HG03139 (cell line): ENCODE measurements around the gene GIPC2.

Experiments
- ATAC-seq: cut with Tn5 transposase; IDR thresholded peaks from one replicate; pipeline ENCODE4 v1.9.1; 2021; ENCODE audit not compliant: unreplicated experiment

Gene GIPC2

DNA sequence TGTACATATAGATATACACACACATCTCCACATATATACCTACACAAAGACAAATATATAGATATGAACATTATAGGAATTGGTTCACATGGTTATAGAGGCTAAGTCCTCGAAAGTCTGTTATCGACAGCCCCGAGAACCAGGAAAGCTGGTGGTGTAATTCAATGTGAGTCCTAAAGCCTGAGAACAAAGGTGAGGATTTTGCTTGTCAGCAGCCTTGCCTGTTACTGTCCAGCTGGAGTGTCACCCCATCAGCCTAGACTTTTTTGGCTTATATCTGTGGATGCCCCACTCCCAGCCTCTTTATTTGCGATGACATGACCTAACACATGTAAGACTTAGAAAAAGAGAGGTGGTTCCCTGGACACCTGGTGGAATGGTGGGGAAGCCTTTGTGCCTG, 97.0 kb downstream of the GIPC2 start:
- ATAC-seq = peak; percentile 19

DNA sequence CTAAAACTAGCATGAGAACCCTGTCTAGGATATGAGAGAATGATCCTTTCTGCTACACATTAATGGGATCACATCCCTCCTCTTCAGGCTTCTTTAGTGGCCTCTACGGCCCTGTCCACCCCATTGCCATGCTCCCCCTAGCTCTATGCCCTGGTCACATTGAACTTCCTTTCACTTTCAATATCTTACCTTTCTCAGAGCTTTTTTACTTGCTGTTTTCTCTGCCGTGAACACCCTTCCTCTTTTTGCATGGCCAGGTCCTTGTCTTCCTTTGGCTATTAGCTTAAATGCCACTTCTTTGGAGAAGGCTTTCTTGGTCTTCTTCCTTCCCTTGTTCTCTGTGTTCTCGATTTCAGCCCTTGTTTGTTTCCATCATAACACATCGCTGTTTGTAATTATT, 97.4 kb downstream of the GIPC2 start:
- peak; percentile 68 for ATAC-seq

DNA sequence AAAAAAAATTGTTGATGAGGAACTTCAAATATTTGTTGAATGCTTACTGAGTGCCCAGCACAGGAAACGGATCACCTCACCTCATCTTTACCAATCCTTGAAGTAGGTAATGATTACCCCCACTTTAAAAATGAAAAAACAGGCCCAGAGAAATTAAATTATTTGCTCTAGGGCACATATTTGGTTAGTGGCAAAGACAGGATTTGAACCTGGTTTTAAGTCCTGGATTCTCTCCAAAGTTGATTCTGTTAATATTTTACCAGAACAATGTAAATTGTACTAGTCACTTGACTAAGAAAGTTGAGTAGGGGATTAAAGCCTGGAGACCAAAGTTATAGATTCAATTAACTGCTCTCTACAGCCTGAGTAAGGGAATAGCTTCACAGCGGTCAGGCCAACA, 97.9 kb downstream of the GIPC2 start:
- ATAC-seq = no peak

DNA sequence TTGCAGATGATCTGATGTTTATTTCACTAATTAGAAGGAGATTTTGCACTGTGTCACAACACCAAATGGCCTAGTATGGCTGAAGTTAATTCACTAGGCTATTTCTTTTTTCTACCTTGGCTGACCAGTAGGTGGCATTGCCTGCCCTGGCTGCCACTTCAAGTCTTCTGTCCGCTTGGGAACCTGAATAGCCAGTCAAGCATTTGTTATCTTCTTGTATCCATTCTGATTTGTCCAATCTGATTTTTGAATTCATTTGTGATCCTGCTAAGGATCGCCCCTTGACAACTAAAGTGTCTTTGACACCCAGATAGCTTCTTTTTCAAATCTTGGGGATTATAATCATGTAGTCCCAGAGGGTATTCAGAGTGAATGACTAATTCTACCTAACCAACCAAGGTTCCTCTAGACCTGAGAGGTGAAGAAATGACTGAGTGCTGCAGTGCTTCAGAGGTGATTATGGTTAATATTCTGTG, 99.4 kb downstream of the GIPC2 start:
- peak; percentile 71 for ATAC-seq

DNA sequence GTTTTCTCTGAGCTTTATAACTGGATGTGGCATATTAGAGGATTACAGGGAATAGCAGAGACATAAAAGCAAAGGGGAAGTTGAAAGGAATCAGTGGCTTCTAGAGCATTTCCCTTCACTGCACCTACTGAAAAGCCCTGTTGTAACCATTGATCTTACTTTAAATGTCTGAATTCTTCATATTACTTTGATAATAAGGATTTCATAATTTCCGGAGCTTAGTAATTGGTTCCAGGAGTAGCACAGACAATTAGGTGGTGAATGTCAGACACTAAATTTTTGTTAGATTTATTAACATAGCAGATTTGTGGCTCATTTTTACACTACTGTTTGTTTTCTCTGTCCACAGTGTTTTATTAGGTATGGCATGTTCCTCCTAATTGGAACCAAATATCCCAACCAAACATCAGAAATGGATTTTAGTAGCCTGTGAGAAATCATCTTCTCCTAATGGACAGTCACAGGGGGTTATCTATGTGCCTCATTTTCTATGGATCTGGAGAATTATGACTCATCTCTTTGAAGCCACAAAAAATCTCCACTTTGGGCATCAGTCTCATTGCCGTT, 100.5 kb downstream of the GIPC2 start:
- no peak for ATAC-seq

DNA sequence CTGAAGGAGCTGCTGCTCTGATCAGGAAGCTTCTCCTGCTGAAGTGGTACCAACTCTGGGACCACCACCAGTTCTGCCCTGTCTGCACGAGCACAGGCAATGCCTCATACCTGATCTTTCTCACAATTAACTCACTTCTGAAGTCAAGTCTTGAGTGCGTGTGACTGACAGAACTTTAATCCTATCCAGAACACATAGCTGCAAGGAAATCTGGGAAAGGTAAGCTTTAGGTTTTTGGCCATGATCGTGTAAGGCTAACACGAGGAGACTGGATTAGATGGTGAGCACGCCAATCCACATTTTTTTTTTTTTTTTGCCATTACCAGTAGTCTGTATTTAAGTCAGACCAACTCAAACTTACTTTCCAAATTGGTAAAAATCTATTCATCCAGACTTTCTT, 101.3 kb downstream of the GIPC2 start:
- no peak for ATAC-seq

DNA sequence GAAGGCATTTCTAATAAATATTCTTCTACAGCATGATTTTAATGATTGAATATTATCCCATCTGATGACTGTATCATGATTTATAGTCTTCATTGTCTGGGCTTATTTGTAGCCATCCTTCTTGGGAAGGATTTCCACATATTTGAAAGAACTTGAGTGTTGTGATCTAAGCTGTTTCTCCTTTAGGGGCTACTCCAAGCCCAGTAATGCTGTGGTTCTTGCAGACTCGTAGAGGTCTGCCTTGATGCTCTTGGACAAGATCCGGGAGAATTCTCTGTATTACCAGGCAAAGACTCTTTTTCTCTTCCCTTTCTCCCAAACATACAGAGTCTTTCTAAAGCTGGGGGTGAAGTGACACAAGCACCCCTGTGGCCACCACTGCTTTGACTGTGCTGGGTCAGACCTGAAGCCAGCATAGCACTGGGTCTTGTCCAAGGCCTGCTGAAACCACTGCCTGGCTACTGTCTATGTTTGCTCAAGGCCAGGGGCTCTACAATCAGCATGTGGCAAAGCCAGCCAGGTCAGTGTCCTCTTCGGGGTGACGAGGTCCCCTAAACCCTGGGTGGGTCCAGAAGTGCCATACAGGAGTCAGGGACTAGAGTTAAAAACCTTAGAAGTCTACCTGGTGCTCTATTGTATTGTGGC, 107.4 kb downstream of the GIPC2 start:
- no peak for ATAC-seq

DNA sequence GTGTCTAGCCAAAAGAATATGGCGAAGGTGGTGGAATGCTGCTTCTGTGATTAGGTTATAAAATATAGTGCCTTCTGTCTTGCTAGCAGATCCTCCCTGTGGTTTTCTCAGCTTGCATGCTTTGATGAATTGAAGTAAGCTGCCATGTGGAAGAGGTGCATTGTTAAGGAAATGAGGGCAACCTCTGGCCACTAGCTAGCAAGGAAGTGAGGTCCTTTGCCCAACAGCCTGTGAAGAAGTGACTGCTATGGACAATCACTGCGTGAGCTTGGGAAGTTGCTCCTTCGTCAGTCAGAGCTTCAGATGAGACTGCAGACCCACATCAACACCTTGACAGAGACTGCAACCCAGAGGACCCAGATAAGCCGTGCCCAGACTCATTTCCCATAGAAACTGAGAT, 109.4 kb downstream of the GIPC2 start:
- ATAC-seq = no peak

DNA sequence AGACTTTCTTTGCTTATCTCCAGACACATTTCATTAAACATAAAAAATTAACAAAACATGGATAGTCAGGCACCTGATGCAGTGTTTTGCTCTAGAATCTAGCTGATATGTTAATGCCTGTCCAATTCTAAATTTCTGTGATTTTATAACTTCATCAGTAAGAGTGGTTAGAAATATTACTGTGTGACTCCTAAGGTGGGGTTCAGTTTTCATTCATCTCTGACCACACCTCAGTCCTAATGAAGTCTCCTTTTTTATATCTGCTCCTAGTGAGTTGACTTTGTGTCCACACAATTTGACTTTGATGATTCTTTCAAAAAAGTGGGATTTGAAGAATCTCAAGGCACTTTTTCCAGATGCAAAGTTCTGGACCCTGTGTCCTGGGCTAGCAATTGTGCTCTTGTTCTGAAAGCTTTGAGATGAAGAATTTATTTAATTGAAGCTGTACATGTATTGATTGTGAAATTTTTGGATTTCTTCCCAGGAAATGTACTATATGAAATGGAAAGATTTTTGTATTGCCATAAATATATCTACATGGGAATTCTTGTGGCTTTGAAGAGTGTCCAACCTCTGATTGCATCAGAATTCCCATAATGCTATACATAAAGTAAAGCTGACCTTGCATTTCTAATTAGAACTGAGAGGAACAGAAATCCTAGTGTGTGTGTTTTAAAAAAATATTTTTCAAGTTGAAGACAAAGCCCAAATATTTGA, 111.2 kb downstream of the GIPC2 start:
- no peak for ATAC-seq

DNA sequence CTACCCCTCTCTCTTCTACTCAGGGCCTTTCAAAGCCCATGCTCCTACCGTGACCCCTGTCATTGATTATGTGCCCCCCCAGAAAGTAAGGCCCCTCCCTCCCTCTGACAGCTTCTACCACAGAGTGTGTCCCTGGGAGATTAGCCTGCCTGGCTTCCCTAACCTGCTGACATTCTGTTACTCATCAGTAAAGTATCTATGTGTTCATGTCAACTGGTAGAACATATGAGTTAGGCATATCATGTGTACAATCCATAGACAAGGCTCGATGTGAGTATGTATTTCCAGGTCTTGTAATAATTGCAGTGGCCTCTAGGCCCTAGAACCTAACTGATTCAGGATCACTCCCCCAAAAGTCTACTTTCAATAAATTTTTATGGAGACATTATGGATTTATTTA, 120.0 kb downstream of the GIPC2 start:
- no peak for ATAC-seq

DNA sequence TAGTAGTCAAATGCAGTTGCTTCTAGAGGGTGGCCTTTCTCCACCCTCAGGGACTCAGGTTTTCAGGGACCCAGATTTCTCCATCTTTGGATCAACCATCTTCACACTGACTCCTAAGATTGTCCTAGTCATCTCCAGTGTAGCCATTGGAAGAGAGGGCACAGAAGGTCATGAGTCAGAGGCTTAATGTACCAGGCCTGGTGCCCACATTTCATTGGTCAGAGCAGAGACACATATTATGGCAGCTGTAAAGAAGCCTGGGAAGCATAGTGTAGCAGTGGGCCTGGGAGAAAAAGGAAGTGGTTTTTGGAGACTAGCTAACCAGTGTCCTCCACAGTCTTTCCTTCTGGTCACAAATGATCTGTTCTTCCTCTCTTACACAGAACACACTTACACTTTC, 122.5 kb downstream of the GIPC2 start:
- no peak for ATAC-seq

DNA sequence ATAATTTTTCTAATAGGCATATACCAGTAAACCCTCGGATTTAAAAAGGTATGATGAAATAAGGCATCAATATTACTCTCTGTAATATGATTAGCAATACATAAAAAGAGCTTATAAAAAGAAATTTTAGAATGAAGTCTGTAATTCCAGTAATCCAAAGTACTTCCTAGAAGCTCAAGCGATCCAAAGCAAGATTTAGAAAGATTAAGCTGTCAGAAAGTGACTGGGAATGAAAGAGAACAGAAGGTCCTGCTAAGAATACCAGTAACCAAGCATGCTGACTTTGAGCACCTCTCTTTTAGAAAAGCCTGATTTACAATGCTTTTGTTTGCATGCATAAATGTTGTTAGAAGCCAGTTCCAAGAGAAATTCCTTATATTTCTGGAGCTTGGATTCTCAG, 125.1 kb downstream of the GIPC2 start:
- ATAC-seq = no peak

DNA sequence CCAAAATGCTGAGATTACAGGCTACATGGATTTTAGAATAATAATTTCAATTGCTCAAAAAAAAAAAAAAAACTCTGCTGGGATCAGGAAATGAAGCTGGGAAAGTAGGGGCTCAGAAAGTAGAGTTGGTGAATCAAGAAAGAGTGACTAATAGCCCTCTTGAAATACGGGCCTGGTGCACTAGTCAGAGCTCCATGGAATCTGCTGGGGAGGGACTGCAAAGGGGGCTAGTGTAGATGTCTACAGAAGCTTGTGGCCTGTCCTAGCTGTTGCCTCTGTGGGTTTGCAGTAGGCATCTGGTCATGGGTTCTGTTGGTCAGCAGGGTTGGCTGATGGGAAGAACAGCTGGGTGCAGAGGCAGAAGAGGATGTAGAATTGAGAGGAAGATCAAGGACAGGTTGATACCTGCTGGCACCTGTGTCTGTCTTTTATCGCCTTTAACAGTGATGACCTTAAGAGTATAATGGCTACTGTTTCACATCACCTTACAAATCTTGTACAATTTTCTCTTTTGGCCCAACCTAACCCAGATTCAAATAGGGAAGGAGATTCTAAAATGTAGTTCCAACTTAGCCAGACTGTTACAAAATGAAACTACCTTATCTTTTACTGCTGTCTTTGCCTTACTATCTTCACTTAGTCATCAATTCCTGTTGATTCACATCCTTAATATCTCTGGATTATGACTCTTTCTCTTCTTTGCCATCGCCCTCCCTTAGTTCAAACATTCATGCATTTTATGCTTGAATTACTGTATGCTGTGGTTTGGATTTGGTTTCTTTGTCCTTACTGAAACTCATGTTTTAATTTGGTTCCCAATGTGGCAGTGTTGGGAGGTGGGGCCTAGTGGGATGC, 126.2 kb downstream of the GIPC2 start:
- no peak for ATAC-seq

DNA sequence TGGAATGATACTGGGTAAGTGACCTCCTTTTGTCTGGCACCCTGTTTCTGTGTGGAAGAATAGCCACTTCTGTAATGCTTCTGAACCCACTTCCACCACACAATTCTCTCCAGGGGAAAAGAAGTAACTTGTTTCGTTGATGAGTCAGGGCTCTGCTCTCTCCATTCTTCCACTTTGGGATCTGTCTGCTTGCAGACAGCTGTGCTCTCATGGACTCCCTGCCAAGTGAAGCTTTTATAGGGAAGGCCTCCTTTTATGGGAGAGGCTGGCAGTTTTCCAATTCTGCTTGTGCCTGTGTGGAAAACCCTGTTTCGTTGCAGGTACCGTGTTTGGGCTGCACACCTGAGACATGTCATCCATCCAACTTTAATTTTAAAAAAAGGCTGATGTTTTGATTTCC, 130.7 kb downstream of the GIPC2 start:
- no peak for ATAC-seq

DNA sequence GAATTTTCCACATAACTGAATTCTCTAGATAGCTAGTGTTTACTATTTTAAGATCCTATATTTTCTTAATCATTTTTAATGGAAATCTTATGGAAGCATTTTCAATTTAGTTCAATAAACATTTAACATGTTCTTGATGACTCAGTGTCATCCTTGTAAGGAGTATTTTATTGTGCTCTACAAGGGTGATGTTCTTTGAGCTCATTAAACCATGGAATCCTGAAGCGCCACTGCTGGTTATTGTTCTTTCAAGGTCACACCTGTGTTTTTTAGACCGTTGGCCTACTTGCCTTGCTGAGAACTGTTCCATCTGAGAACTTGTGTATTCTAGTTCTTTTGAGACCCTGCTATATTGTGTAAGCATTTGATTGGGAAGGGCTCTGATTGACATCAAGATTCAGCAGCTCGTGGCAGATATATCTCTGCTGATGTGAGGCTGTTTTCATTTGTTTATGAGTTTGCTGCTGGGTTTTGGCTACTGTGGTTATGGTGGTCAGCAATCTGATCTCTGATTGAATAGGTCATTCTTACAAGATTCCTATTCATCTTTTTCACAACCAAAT, 132.0 kb downstream of the GIPC2 start:
- ATAC-seq = no peak

DNA sequence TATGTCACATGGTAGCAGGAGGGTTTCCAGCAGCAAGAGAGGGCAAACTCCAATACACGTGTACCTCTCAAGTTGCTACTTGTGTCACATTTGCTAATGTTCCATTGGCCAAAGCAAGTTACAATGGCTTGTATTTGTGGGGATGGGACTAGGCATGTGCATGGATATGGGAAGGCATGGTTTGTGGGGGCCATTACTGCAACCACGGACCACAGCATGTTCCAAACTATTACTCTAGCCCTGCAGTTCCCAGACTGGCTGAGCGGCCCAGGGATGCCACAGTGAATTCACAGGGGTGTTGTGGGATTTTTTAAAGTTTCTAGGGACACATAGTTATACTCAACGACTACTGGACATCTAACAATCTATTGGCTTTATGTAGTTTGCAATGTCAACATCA, 133.1 kb downstream of the GIPC2 start:
- ATAC-seq = no peak

DNA sequence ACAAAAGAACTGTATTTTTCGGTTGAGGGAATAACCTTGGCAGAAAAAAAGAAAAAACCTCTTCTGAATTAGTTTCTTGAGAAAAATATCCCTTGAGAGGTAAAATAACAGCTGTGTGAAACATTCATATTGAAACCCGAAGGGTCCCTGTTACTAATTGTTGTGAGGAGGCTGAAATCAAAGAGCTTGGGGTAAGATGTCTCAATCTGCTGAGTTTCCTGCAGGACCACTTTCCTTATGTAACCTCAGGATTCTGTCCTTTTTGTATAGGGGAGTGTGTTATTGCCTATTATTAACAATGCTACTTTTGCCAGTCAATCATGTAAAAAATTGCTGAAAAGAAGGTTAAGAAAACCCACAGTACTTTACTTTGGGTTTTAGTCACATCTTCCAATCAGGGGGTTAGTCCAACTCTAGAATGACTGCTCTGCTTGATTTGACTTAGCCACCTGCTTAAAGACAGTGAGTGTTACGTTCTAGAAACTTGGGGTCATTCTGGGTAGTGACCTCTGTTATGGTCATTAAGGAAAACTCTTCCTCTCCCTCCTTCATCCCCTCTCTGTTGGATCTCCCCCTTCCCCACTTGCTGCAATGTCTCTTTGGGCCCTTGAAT, 138.8 kb downstream of the GIPC2 start:
- ATAC-seq = no peak
